BLaER1 treated with 17β-estradiol and CSF1 and Interleukin-3, amounts not matched to agents 10 nM and 100 nM (cell line): ENCODE data around the gene NEK8.

Source experiments
- H3K27ac ChIP-seq, 11 experiments: shearing (Covaris generic); formaldehyde crosslinking; 2 replicates each; pipeline ENCODE4 v1.8.1; 2022
- H3K27me3 ChIP-seq, 11 experiments: shearing (Covaris generic); formaldehyde crosslinking; 2 replicates each; pipeline ENCODE4 v1.8.1; 2022
- H3K36me3 ChIP-seq, 11 experiments: shearing (Covaris generic); formaldehyde crosslinking; 2 replicates each; pipeline ENCODE4 v1.8.1; 2022
- H3K4me1 ChIP-seq, 10 experiments: shearing (Covaris generic); formaldehyde crosslinking; 2 replicates each; pipeline ENCODE4 v1.8.1; 2022
- H3K4me2 ChIP-seq, 11 experiments: shearing (Covaris generic); formaldehyde crosslinking; 2 replicates each; pipeline ENCODE4 v1.8.1; 2022
- H3K4me3 ChIP-seq, 10 experiments: shearing (Covaris generic); formaldehyde crosslinking; 2 replicates each; pipeline ENCODE4 v1.8.1; 2022
- H3K9ac ChIP-seq, 11 experiments: shearing (Covaris generic); formaldehyde crosslinking; 2 replicates each; pipeline ENCODE4 v1.8.1; 2022
- H3K9me3 ChIP-seq, 11 experiments: shearing (Covaris generic); formaldehyde crosslinking; replicated peaks in 1 of 11; 2 replicates each; pipeline ENCODE4 v1.8.1; 2022
- H4K20me1 ChIP-seq, 11 experiments: shearing (Covaris generic); formaldehyde crosslinking; 2 replicates each; pipeline ENCODE4 v1.8.1; 2022
- Cebpa-rat ChIP-seq, 11 experiments: shearing (Covaris generic); IDR thresholded peaks; 2 replicates each; pipeline ENCODE4 v1.8.1; 2022

NEK8 gene

DNA sequence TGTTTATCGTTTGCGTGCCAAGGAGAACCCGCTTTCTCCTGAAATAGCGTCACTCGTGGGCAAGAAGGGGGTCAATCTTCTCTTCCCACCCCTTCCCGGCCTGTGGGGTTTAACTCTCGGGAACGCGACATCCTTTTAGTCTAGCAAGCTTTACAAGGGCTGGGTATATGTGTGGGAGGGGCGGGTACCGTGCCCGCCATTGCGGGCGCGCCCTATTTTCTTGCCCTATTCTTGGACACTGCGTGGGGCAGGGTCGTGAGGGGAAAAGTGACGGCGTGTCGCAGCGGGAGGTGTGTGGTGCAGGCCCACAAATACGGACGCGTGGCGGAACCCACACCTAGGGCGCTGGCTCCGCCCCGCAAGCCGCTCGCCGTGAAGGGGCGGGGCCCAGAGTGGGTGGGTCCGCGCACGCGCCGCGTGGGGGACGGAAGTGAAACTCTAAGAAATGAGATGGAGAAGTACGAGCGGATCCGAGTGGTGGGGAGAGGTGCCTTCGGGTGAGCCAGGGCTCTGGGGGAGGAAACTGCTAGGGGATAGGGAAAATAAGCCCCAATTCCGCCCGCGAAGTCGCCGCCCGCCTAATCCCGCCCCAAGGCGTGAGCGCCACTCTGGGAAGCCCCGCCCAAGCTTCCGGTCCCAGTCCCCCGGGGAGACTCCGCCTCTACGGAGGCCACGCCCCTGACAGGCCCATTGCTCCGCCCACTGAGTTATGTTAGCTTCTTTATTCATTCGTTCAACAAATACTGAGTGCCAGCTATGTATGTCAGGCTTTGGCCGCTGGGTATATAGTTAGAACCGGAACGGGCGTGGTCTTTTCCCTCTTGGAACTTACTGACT lies at the start of gene NEK8:
Gene NEK8 (plus strand): TSS at position 425 of the 837 bp plus-strand sequence. CDS start 26 bp downstream, at position 451.
- H3K36me3 ChIP-seq, result peaks cover 12 to 15% (median 14%) of the 10 kb centered on the region in 11 experiments
- H4K20me1 ChIP-seq, result peaks cover 14 to 24% (median 22%) of the 10 kb centered on the region in 11 experiments; a peak in 21 of 22 replicates
- H3K27me3 ChIP-seq, result no peaks in the 10 kb centered on the region
- peak within 1 kb of the TSS; percentile 85 to 100 (median 100) for H3K4me2 ChIP-seq
- H3K9ac ChIP-seq, result peak within 1 kb of the TSS; percentile 72 to 99 (median 93)
- H3K4me3 ChIP-seq, result peak within 1 kb of the TSS; percentile 63 to 87 (median 78)
- peaks cover 46 to 56% (median 51%) of the 10 kb centered on the region in 10 experiments for H3K4me1 ChIP-seq
- TF ChIP-seq Cebpa-rat (IDR thresholded peaks at IDR 0.05), result no peak
- no peaks in the 10 kb centered on the region for H3K9me3 ChIP-seq
- peak within 1 kb of the TSS; percentile 49 to 93 (median 83); a peak in 21 of 22 replicates for H3K27ac ChIP-seq

GRCh38 chr17:28682655-28683054 lies 45.9 kb upstream of the NEK8 start:
- Histone ChIP-seq H3K4me1 (peaks cover 0 to 11% (median 4%) of the 10 kb centered on the region in 10 experiments; a peak in 7 of 20 replicates), H3K4me3 (no peak overlapping the region), H3K9ac (no peak overlapping the region), H3K27ac (no peak overlapping the region), H3K4me2 (no peak overlapping the region), H3K36me3 (peaks cover 99 to 100% (median 100%) of the 10 kb centered on the region in 11 experiments), H3K27me3 (no peaks in the 10 kb centered on the region), H3K9me3 (no peaks in the 10 kb centered on the region), H4K20me1 (peaks cover 0 to 44% (median 4%) of the 10 kb centered on the region in 11 experiments; a peak in 10 of 22 replicates)
- no peak for TF ChIP-seq Cebpa-rat (IDR thresholded peaks at IDR 0.05)

DNA sequence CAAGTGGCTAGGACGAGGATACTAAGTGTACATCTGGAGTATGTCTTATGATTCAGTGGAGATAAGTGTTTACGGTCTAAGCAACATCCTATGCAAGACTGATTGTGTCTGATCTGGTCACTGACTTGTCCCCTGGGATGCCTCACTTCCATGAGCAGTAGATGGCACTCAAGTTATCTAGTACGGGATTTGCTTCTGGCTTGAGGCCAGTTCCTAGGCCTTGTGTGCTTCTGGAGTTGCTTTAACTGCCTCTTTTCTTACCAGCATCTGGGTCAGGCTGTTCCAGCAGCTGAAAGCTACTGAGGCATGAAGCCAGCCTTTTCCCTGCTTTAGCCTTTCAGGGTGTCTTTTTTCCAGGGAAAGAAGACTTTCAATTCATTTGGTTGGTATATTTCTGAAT lies 43.6 kb upstream of the NEK8 start:
- H3K9ac ChIP-seq, result peak overlapping the region in 5 of 11 experiments; percentile 7 to 53 (median 39); a peak in 4 of 22 replicates

DNA sequence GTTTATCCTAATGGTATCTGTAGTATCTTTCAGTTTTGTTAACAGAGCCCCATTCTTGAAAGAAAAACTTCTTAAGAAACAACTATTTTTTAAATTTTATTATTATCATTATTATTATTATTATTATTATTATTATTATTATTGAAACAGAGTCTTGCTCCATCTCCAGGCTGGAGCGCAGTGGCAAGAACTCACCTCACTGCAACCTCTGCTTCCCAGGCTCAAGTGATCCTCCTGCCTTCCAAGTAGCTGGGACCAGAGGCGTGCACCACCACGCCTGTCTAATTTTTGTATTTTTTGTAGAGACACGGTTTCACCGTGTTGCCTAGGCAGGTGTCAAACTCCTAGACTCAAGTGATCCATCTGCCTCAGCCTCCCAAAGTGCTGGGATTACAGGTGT lies 43.2 kb upstream of the NEK8 start:
- peaks cover 0 to 53% (median 7%) of the 10 kb centered on the region in 11 experiments; a peak in 9 of 22 replicates for H4K20me1 ChIP-seq

More for the DNA sequence above, 43.6 kb upstream of the NEK8 start:
- no peak for TF ChIP-seq Cebpa-rat (IDR thresholded peaks at IDR 0.05)
- Histone ChIP-seq H3K27me3 (no peaks in the 10 kb centered on the region), H3K36me3 (peaks cover 99 to 100% (median 100%) of the 10 kb centered on the region in 11 experiments), H3K9me3 (no peaks in the 10 kb centered on the region), H3K4me2 (0 out of 22 replicates have a peak overlapping the region, but pooled peaks of 2 of the 11 experiments have one; percentile 2), H3K27ac (no peak overlapping the region), H3K4me3 (no peak overlapping the region), H4K20me1 (peaks cover 0 to 53% (median 7%) of the 10 kb centered on the region in 11 experiments; a peak in 9 of 22 replicates), H3K4me1 (peaks cover 0 to 11% (median 4%) of the 10 kb centered on the region in 10 experiments; a peak in 7 of 20 replicates)

DNA sequence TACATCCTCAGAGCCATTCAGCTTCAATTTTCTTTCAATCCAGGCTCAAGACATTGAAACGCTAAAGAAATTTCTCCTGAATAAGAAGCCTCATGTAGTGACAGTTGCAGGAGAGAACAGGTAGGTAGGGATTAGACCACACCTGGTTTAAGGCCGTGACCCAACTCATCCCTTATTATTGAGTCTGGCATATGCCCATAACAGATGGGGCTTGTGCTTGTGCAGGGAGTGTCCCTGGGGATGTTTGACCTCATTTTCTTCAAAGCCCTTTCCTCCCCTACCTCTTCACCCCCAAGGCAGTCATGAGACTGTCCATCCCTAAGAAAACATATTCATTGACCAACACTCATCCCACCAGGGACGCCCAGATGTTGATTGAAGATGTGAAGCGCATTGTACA lies 42.3 kb upstream of the NEK8 start:
- TF ChIP-seq Cebpa-rat (IDR thresholded peaks at IDR 0.05), result no peak
- no peak overlapping the region for H3K4me2 ChIP-seq
- H3K36me3 ChIP-seq, result peaks cover 99 to 100% (median 100%) of the 10 kb centered on the region in 11 experiments
- H3K27ac ChIP-seq, result no peak overlapping the region
- peaks cover 0 to 11% (median 4%) of the 10 kb centered on the region in 10 experiments; a peak in 7 of 20 replicates for H3K4me1 ChIP-seq
- peaks cover 0 to 48% (median 7%) of the 10 kb centered on the region in 11 experiments; a peak in 9 of 22 replicates for H4K20me1 ChIP-seq
- no peak overlapping the region for H3K4me3 ChIP-seq
- no peaks in the 10 kb centered on the region for H3K9me3 ChIP-seq
- H3K9ac ChIP-seq, result no peak overlapping the region
- H3K27me3 ChIP-seq, result no peaks in the 10 kb centered on the region

More for the DNA sequence above, 43.2 kb upstream of the NEK8 start:
- no peak overlapping the region for H3K27ac ChIP-seq
- no peaks in the 10 kb centered on the region for H3K27me3 ChIP-seq
- no peaks in the 10 kb centered on the region for H3K9me3 ChIP-seq
- H3K4me3 ChIP-seq, result no peak overlapping the region
- H3K9ac ChIP-seq, result peak overlapping the region in 2 of 11 experiments; percentile 7 to 53; a peak in 2 of 22 replicates
- peaks cover 0 to 11% (median 4%) of the 10 kb centered on the region in 10 experiments; a peak in 7 of 20 replicates for H3K4me1 ChIP-seq
- TF ChIP-seq Cebpa-rat (IDR thresholded peaks at IDR 0.05), result no peak
- peaks cover 99 to 100% (median 100%) of the 10 kb centered on the region in 11 experiments for H3K36me3 ChIP-seq
- H3K4me2 ChIP-seq, result no peak overlapping the region

DNA sequence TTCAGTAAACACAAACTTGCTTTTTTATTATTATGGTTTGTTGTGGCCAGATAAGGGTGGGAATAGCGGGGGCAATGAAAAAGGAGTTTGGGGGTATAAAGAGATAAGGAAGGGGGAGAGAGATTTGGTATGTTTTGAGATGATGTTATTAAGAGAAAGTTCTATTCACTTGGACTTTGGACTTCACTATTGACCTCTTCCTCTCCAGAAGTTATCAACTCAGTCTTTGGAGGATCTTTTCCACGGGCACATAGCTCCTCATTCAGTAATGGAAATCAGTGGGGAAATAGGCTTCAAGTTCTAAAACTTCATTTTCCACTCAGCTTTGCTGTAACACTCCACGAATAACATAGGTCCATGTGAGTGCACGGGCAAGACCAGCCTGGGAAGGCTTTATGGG lies 40.1 kb upstream of the NEK8 start:
- H3K27ac ChIP-seq, result no peak overlapping the region
- H3K4me2 ChIP-seq, result no peak overlapping the region
- H3K9ac ChIP-seq, result no peak overlapping the region
- H3K36me3 ChIP-seq, result peaks cover 96 to 100% (median 100%) of the 10 kb centered on the region in 11 experiments
- no peaks in the 10 kb centered on the region for H3K27me3 ChIP-seq
- H3K4me3 ChIP-seq, result no peak overlapping the region
- no peaks in the 10 kb centered on the region for H3K9me3 ChIP-seq
- H3K4me1 ChIP-seq, result peaks cover 0 to 11% (median 4%) of the 10 kb centered on the region in 10 experiments; a peak in 7 of 20 replicates
- H4K20me1 ChIP-seq, result peaks cover 0 to 26% (median 4%) of the 10 kb centered on the region in 11 experiments; a peak in 8 of 22 replicates
- no peak for TF ChIP-seq Cebpa-rat (IDR thresholded peaks at IDR 0.05)

DNA sequence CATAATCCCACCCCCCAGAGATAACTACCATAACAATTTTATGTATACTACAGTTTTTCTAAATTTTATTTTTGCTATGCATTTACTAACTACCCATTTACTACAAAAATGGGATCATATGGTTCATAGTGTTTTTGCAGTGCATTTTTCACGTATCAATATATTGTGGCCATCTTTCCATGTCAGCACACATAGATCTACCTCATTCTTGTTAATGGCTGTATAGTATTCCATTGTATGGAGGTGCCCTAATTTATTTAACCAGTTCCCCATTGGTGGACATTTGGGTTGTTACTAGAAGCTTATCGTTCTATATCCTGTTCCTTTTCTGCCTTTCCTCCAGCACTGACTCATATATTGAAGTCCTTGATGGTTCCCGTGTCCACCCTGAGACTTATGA lies 39.6 kb upstream of the NEK8 start:
- H3K4me2 ChIP-seq, result no peak overlapping the region
- peaks cover 0 to 27% (median 4%) of the 10 kb centered on the region in 11 experiments; a peak in 8 of 22 replicates for H4K20me1 ChIP-seq
- no peaks in the 10 kb centered on the region for H3K27me3 ChIP-seq
- no peak for TF ChIP-seq Cebpa-rat (IDR thresholded peaks at IDR 0.05)
- H3K9me3 ChIP-seq, result no peaks in the 10 kb centered on the region
- no peak overlapping the region for H3K4me3 ChIP-seq
- peaks cover 96 to 100% (median 100%) of the 10 kb centered on the region in 11 experiments for H3K36me3 ChIP-seq
- no peak overlapping the region for H3K27ac ChIP-seq
- peaks cover 0 to 11% (median 4%) of the 10 kb centered on the region in 10 experiments; a peak in 7 of 20 replicates for H3K4me1 ChIP-seq
- no peak overlapping the region for H3K9ac ChIP-seq

DNA sequence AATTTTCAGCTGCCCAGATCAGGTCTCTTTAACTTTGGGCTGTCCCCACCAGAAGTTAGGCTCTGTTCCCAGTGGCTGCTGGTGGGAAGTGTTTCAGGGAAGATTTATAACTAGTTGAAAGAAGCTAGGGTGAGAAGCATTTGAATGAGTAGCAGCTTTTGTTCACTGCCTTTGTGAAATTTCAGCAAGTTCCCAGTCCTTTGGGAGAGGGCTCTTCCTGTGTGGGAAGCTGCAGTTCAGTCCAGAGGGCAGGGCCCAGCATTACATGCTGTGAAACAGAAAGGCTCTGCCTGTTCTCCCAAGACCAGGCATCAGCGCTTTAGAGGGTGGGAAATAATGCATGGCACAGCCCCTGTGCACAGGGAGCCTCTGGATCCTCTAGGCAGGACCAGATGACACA lies 34.7 kb upstream of the NEK8 start:
- no peak overlapping the region for H3K4me2 ChIP-seq
- peaks cover 0 to 55% (median 0%) of the 10 kb centered on the region in 11 experiments; a peak in 8 of 22 replicates for H4K20me1 ChIP-seq
- H3K27ac ChIP-seq, result no peak overlapping the region
- TF ChIP-seq Cebpa-rat (IDR thresholded peaks at IDR 0.05), result no peak
- H3K4me3 ChIP-seq, result no peak overlapping the region
- H3K4me1 ChIP-seq, result no peaks in the 10 kb centered on the region
- no peaks in the 10 kb centered on the region for H3K27me3 ChIP-seq
- H3K9me3 ChIP-seq, result no peaks in the 10 kb centered on the region
- peaks cover 96 to 100% (median 100%) of the 10 kb centered on the region in 11 experiments for H3K36me3 ChIP-seq
- H3K9ac ChIP-seq, result no peak overlapping the region
